HG03575 (cell line): ENCODE results near the gene ZNF644.

ENCODE experiments used
- ATAC-seq: cut with Tn5 transposase; IDR thresholded peaks from one replicate; pipeline ENCODE4 v1.9.1; 2021; ENCODE audit not compliant: unreplicated experiment, insufficient number of reproducible peaks, low FRiP score; ENCODE audit errors: extremely low read depth

ZNF644 gene

DNA sequence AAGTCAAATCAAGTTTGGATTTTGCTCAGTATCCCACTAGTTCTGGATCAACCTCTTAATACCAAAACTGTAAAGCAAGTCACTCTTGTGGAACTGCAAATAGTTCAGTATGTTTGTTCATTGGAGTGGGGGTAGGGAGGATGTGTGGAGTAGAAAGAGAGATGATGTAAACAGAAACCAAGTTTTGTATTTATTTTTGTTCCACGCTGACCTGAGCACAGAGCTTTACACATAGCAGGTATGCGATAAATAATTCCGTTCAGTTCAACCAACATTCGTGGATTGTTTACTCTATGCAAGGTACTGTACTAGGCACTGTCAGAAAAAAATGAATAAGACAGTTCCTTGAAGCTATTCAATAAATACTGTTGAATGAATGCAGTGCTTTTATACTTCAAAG, 4.5 kb upstream of the ZNF644 start:
- ATAC-seq = no peak

DNA sequence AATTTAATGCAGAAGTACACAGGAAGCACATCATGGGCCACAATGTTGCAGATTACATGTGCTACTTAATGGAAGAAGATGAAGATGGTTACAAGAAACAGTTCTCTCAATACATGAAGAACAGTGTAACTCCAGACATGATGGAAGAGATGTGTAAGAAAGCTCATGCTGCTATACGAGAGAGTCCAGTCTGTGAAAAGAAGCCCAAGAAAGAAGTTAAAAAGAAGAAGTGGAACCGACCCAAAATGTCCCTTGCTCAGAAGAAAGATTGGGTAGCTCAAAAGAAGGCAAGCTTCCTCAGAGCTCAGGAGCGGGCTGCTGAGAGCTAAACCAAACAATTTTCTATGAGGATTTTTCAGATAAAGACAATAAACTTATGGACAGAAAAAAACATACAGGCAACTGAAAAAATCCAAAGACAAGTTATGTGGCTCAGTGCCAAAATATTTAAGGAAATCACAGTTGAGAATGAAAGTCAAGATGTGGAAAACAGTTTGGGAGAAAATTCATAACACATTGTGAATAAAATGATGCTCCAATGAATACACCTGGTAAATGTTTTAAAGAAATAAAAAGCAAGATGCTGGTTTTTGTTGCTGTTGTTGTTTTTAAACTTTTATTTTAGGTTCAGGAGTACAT, 2.8 kb upstream of the ZNF644 start:
- ATAC-seq = no peak

DNA sequence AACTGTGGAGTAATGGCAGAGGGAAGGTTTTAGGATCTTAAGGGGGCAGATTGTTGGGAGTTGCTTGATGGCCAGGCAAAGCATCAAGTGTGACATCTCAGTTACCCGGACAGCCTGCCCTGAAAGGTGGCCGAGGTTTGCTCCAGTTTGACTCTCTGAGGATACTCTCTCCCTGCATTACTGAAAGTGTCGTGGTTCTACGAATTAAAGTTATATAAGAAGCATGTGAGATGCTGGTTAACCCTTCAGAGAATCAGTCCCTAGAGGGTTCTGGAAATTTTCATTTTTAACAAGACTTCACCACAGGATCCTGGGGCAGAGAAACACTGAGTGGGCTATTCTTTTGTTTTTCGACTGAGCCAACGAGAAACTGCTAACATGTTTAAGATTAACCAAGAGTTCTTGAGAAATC, 689 bp upstream of the ZNF644 start:
- no peak for ATAC-seq

DNA sequence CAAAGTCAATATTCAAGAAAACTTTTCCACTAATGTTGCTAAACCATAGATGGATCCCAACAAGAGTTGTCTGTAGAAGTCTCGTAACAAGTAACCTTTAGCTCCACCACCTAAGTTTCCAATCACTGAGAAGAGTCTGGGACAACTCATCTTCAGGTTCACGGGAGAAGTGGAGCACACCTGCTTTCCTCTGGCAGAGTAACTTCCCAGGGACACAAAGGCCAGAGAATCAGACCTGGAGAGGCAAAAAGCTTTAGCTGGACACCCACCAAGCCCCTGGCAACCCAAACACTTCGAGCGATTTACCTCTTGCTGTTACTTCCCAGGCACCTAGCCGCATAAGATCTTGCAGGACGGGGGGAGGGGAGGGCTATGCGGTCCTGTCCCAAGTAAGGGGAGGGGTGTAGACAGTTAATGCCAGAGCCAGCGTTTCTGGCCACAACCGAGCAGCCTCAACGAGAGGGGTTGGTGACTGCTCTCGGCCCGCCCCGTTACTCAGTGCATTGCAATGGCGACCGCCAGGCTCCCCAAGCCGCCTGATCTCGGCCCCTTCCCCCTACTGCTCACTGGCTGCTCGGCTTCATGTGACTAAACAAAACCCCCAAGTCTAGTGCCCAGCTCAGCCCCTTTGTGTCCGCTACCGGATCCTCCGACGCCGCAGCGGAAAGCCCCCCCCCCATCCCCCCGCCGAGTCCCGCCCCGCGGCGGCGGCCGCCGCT, 709 bp downstream of the ZNF644 start:
- no peak for ATAC-seq

DNA sequence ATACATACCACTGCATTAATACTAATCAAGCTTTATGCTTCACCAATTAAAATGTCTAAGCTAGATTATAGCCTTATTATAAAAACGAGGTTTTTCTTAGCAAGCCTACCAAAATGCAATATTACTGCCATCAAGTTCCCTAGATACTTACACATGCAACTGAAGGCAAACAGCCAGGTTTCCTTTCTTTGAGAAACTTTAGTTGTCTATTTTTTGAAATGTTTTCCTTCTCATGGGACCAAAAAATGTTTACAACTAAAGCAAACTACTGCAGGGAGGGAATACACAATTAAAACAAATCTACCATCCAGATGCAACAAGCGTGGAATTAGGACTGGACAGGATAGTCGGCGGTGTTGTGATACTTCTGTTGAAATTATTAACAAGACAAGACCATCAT, 1.3 kb downstream of the ZNF644 start:
- ATAC-seq = no peak

DNA sequence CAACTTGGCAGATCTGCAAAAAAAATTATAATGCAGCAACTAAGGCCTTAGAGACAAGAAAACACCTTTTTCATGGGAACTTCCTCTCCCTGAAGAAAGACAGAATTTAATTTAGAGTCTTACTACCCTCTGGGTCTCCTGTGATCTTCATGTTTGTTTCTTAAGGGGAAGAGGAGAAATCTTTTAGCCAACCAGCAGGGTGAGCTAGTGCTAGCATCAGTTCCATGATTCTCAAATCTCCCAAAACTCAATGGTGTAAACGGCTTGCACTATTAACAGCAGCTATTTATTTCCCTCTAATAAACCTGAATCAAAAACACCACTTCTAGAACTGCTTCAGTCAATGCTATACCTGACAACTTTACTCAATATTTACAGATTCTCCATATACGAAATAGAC, 3.8 kb downstream of the ZNF644 start:
- no peak for ATAC-seq

DNA sequence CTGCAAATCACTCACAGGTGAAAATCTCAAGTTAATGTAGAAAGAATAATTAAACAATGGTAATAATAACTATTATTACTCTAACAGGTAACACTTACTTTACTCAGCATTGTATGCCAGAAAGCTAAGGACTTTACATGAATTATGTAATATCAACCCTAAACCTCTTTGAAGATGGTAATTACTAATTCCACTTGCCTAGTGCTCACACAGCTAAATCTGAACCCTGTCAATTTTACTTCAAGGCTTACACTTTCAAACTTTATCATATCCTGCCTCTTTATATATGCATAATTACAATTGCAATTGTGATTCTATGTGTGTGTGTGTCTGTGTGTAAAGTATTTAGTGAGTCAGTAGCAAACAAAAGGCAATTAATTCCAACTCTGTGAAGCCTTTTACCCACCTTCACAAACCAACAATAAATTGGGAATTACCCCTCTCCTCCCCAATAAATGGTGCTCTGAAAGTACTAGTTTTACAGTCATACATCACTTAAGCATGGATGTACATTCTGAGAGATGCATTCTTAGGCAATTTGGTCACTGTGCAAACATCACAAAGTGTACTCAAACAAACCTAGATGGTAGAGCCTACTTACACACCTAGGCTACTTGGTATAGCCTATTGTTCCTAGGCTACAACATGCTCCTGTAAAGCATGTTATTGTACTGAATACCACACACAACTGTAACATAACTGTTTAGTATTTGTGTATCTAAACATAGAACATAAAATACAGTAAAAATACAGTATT, 5.9 kb downstream of the ZNF644 start:
- no peak for ATAC-seq

DNA sequence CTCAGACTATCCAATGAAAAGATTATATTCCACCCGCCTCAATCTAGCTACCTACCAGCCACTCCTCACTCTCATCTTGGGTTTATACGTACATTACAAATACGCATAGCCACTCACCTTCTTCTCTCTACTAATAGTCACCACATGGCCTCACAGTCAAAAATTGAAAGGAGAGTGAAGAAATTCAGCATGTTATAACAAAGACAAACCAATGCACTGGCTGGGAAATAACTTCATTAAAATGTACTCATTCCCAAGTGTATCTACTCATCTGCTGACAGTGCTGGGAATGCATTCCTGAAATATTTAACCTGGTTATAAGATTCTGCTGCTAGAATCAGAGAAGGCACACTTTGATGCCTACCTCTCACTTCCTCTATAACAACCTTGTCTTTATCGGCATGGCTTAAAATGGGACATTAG, 6.5 kb downstream of the ZNF644 start:
- no peak for ATAC-seq

DNA sequence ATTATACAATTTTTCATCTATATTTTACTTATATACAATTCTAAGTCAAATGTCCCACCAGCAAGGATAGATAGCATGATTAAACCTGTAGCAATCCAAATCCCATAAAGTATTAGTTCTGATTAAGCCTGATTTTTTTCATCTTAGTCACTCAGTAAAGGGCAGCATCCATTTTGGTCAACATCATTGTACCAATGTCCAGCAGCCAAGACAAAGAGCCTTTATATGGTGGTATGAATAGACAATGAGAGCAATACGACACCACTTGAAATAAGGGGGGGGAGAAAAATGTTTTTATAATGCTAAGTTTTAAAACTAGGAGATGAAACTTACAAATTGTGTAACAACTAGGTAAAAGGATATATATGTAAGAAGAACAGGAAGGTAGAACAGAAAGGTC, 7.4 kb downstream of the ZNF644 start:
- ATAC-seq = no peak

DNA sequence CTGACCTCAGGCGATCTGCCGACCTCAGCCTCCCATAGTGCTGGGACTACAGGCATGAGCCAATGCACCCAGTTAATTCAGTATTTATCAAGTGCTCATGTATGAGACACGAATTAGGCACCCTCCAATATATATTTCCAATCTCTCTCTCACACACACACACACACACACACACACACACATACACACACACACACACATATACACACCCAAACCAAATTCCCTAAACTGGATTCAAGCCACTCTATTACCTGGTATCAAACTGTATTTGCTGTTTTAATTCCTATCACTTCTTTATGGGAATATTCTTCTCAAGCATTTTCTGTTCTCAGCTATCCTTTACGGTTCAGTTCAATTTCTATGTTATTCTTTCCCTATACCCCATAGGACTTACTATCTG, 8.5 kb downstream of the ZNF644 start:
- no peak for ATAC-seq

DNA sequence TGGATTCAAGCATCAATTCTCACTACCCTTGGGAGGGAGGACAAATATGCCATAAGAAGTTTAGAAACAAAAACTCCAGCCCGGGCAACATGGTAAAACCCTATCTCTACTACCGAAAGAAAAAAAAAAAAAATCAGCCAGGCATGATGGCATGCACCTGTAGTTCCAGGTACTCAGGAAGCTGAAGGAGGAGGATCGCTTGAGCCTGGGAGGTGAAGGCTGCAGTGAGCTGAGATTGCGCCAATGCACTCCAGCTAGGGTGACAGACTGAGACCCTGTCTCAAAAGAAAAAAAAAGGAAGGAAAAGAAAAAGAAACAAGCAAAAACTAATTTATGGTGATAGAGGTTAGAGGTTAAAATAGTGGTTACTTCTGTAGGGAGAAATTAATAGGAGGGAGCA, 9.6 kb downstream of the ZNF644 start:
- no peak for ATAC-seq

DNA sequence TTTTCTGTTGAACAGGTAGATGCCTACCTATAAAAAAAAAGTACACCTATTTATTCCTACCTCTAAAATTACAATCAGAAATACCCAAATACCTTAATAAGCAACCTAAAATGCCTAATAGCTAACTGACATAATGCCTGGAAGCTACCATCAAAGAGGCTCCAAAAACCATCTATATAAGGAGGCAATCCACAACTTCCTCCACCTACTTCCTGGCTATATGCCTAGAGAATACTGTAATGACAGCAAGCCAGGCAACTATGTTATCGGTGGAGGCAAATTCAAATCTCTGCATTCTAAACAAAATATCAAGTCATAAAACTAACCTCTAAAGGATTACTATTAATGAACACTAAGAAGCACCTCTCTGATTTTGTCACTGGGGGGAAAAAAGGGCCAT, 10.1 kb downstream of the ZNF644 start:
- no peak for ATAC-seq

DNA sequence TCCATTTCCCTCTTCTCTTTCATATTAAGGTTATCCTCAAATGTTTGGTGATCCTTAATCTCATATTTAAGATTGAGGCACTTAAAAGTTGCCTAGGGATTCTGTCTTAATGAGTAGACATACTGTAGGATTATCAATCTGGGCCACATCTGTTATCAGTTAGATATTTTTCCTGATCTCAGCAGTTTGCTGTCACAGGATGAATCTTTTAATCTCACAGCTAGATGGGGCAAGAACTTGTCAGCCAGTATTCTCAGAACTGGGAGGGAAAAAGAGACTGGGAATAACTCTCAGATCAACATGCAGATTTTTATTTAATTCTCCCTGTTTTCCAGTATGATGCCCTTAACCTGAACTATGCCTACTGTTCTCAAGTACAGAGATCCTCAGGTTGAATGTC, 14.0 kb downstream of the ZNF644 start:
- ATAC-seq = no peak

DNA sequence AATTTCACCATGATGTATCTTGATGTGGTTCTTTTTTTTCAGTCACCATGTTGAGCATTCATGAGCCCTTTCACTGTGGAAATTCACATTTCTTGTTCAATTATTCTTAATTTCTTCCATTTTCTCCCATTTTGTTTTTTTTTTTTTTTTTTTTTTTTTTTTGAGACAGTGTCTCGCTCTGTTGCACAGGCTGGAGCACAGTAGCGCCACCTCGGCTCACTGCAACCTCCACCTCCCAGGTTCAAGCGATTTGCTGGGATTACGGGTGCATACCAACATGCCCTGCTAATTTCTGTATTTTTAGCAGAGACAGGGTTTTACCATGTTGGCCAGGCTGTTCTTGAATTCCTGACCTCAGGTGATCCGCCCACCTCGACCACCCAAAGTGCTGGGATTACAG, 14.7 kb downstream of the ZNF644 start:
- ATAC-seq = no peak

DNA sequence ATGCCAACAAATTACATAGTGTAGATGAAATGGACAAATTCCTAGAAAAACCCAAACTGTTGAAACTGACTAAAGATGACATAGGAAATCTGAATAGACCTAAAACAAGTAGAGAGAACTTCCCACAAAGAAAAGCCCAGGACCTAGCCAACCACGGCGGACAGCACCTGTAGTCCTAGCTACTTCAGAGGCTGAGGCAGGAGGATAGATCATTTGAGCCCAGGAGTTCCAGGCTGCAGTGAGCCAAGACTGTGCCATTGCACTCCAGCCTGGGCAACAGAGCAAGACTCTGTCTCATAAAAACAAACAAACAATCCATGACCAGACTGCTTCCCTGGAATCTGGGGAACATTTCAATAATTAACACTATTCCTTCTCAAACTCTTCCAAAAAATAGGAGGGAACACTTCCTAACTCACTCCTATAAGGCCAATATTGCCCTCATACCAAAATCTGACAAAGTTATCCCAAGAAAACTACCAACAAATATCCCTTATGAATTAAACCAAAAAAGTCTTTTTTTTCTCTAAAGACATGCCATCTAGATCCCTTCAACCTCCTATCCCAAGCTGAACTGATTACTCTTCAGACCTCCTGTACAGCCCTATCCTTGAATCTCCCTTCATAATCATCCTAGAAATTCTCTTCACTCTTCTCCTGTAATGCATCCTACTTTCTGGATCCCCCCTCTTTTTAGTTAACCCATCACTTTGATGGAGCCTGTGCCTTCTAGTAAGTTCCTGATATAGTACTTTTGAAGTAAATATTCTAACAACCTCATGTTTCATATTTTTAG, 15.5 kb downstream of the ZNF644 start:
- ATAC-seq = no peak

DNA sequence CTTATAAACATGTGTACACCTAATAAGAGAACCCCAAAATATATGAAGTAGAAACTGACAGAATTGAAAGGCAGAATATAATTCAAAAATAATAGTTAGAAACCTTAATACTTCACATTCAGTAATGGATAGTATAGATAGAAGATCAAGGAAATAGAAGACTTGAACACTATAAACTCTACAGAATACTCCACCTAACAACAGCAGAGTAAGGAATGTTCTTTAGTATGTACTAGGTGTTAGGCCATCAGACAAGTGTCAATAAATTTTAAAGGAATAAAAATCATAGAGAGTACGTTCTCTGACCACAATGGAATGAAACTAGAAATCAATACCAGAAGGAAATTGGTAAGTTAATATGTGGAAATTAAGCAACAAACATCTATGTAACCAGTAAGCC, 16.6 kb downstream of the ZNF644 start:
- no peak for ATAC-seq

DNA sequence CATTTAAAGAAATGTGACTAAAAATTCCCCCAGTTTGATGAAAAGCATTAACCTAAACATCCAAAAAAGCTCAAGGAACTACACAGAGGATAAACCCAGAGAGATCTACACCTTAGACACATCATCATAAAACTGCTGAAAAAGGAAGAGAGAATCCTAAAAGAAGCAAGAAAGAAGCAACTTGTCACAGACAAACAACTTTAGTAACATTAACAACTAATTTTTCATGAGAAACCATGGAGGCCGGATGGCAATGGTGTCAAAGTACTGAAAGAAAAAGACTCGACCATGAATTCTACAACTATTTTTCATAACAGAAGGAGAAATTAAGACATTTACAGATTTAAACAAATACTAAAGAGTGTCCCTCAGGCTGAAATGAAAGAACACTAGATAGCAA, 17.7 kb downstream of the ZNF644 start:
- ATAC-seq = no peak

DNA sequence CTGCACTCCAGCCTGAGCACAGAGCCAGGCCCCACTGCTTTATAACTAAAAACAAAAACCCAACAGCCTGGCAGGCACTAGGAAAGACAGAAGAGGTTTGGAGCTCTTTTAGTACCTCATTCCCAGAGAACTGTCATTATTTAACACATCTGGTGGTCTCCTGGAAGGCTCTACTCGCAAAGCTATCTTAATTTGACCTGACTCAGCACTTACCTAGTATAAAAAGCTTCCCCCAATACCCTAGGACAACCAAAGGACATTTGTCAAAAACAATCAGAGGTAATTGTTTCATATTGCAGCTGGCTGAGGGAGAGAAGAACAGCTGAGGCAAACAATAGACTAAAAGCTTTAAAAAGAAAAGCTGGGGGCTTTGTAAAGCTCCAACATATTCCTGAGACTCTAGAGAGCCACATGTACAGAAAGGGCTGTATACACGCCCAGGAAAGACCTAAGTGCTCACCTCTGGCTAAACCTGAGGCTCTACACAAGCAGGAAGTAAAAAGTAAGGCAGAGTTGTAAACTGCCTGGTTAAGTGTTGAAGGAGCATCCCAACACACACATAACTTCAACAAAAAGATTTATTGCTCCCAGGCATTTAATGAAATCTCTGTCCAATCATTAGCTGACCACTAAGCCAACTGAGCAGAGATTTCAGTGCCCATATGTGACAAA, 25.0 kb downstream of the ZNF644 start:
- no peak for ATAC-seq

DNA sequence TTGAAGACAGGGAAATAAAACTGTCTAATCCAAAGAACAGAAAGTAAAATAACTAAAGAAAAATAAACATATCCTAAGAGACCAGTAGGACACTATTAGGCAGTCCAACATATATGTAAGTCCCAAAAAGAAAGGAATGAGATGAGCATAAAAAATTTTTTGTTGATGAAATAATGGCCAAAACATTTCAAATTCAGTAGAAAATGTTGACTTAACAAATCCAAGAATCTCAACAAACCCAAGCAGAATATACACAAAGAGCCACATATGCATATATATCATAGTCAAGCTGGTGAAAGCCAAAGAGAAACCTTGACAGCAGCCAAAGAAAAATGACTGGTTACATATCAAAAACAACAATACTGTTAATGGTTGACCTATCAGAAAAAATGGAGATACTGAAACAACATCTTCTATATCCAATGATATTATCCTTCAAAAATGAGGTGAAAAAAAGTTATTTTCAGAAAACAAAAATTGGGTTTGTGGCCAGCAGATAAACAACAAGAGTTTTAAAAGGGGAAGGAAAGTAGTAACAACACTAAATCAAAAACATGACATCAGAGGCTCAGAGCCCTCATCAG, 26.4 kb downstream of the ZNF644 start:
- ATAC-seq = no peak
